Activated T-helper 2 cell treated with anti-CD3 and anti-CD28 coated beads, Interferon-gamma antibody, Interleukin-2, Interleukin-4, amounts not matched to agents 10 μg/mL and 5 μg/mL and 100 μg/mL, durations not matched to agents 14 hours and 24 hours and 36 hours (primary cell): ENCODE measurements around the gene BCL11A. TPM values are rescaled to one million over a fixed set of nuclear protein-coding genes. Genes with fewer than 3 reads are reported as not detected.

Experiments used
- DNase-seq: peaks from one replicate; pipeline ENCODE4 v3.0.0; 2021; ENCODE audit warnings: low spot score
- H3K27ac Mint-ChIP-seq: one replicate; pipeline ENCODE4 v1.8.0; 2021; ENCODE audit warnings: mixed read lengths
- H3K27me3 Mint-ChIP-seq: one replicate; pipeline ENCODE4 v1.8.0; 2021; ENCODE audit warnings: low read depth, mixed read lengths
- H3K36me3 Mint-ChIP-seq: one replicate; pipeline ENCODE4 v1.8.0; 2021; ENCODE audit warnings: low read depth, mixed read lengths
- H3K4me1 Mint-ChIP-seq: one replicate; pipeline ENCODE4 v1.8.0; 2021; ENCODE audit warnings: low read depth, mixed read lengths
- H3K4me3 Mint-ChIP-seq: one replicate; pipeline ENCODE4 v1.8.0; 2021; ENCODE audit warnings: low read depth, mild to moderate bottlenecking, moderate library complexity, mixed read lengths
- H3K9me3 Mint-ChIP-seq: one replicate; pipeline ENCODE4 v1.8.0; 2021; ENCODE audit warnings: mixed read lengths
- intact Hi-C: fragments of 100-400 bp; cut with micrococcal nuclease; formaldehyde crosslinking; loops from one replicate; pipeline ENCODE4 v1.15.1; 2023
- total RNA-seq: library from RNA; stranded (reverse); gene quantifications from 2 replicates; pipeline ENCODE4 v1.2.3, GENCODE V29; 2022

BCL11A gene
- total RNA-seq, 1 donor from 2014 or later: 0.21 TPM

- H3K27ac Mint-ChIP-seq: no peak overlapping the region
These were observed 36.6 kb downstream of the BCL11A start for GRCh38 chr2:60516826-60517225.

GRCh38 chr2:60516383-60516811, 37.1 kb downstream of the BCL11A start:
- DNase-seq: no peak
- intact Hi-C loops: no loop called here
- Mint-ChIP-seq H3K4me1 (peaks cover 9% of the 10 kb centered on the region), H3K36me3 (no peaks in the 10 kb centered on the region), H3K27me3 (peaks cover 28% of the 10 kb centered on the region), H3K4me3 (no peak overlapping the region), H3K27ac (no peak overlapping the region), H3K9me3 (no peaks in the 10 kb centered on the region)

More at GRCh38 chr2:60516826-60517225, 36.6 kb downstream of the BCL11A start:
- Mint-ChIP-seq H3K4me3 (no peak overlapping the region), H3K4me1 (peaks cover 9% of the 10 kb centered on the region), H3K9me3 (no peaks in the 10 kb centered on the region), H3K27me3 (peaks cover 29% of the 10 kb centered on the region), H3K36me3 (no peaks in the 10 kb centered on the region)
- DNase-seq: no peak
- intact Hi-C loops: no loop called here

- no peaks in the 10 kb centered on the region for H3K9me3 Mint-ChIP-seq
- peaks cover 9% of the 10 kb centered on the region for H3K4me1 Mint-ChIP-seq
- H3K4me3 Mint-ChIP-seq: no peak overlapping the region
- no peak overlapping the region for H3K27ac Mint-ChIP-seq
- intact Hi-C loops: no loop called here
- peaks cover 30% of the 10 kb centered on the region for H3K27me3 Mint-ChIP-seq
- H3K36me3 Mint-ChIP-seq: no peaks in the 10 kb centered on the region
- no peak for DNase-seq
These were observed 37.7 kb downstream of the BCL11A start for GRCh38 chr2:60515721-60516226.

GRCh38 chr2:60513996-60514395, 39.5 kb downstream of the BCL11A start:
- H3K9me3 Mint-ChIP-seq: no peaks in the 10 kb centered on the region
- peaks cover 32% of the 10 kb centered on the region for H3K27me3 Mint-ChIP-seq
- no peak for DNase-seq
- intact Hi-C loops: no loop called here
- no peak overlapping the region for H3K4me3 Mint-ChIP-seq
- no peak overlapping the region for H3K27ac Mint-ChIP-seq
- peaks cover 9% of the 10 kb centered on the region for H3K4me1 Mint-ChIP-seq
- H3K36me3 Mint-ChIP-seq: no peaks in the 10 kb centered on the region

GRCh38 chr2:60513191-60513590, 40.3 kb downstream of the BCL11A start:
- no peaks in the 10 kb centered on the region for H3K9me3 Mint-ChIP-seq
- DNase-seq: no peak
- intact Hi-C loops: no loop called here
- H3K4me3 Mint-ChIP-seq: no peak overlapping the region
- H3K36me3 Mint-ChIP-seq: no peaks in the 10 kb centered on the region
- peaks cover 28% of the 10 kb centered on the region for H3K27me3 Mint-ChIP-seq
- H3K27ac Mint-ChIP-seq: no peak overlapping the region
- H3K4me1 Mint-ChIP-seq: peaks cover 9% of the 10 kb centered on the region

GRCh38 chr2:60512641-60513040, 40.8 kb downstream of the BCL11A start:
- Mint-ChIP-seq H3K4me1 (peaks cover 9% of the 10 kb centered on the region), H3K9me3 (no peaks in the 10 kb centered on the region), H3K27me3 (peaks cover 28% of the 10 kb centered on the region), H3K36me3 (no peaks in the 10 kb centered on the region), H3K4me3 (no peak overlapping the region), H3K27ac (no peak overlapping the region)
- no peak for DNase-seq
- intact Hi-C loops: no loop called here

- H3K4me3 Mint-ChIP-seq: no peak overlapping the region
- peaks cover 27% of the 10 kb centered on the region for H3K27me3 Mint-ChIP-seq
- H3K27ac Mint-ChIP-seq: no peak overlapping the region
- peaks cover 9% of the 10 kb centered on the region for H3K4me1 Mint-ChIP-seq
- no peak for DNase-seq
- intact Hi-C loops: no loop called here
- no peaks in the 10 kb centered on the region for H3K36me3 Mint-ChIP-seq
- H3K9me3 Mint-ChIP-seq: no peaks in the 10 kb centered on the region
These were observed 41.3 kb downstream of the BCL11A start for GRCh38 chr2:60512062-60512622.

GRCh38 chr2:60510713-60511112, 42.7 kb downstream of the BCL11A start:
- no peak overlapping the region for H3K4me3 Mint-ChIP-seq
- peaks cover 19% of the 10 kb centered on the region for H3K27me3 Mint-ChIP-seq
- H3K27ac Mint-ChIP-seq: no peak overlapping the region
- no peaks in the 10 kb centered on the region for H3K36me3 Mint-ChIP-seq
- DNase-seq: no peak
- intact Hi-C loops: no loop called here
- no peaks in the 10 kb centered on the region for H3K9me3 Mint-ChIP-seq
- peaks cover 4% of the 10 kb centered on the region for H3K4me1 Mint-ChIP-seq

GRCh38 chr2:60509066-60509465, 44.4 kb downstream of the BCL11A start:
- Mint-ChIP-seq H3K27me3 (peaks cover 14% of the 10 kb centered on the region), H3K4me1 (no peaks in the 10 kb centered on the region), H3K9me3 (no peaks in the 10 kb centered on the region), H3K36me3 (no peaks in the 10 kb centered on the region), H3K27ac (no peak overlapping the region), H3K4me3 (no peak overlapping the region)
- intact Hi-C loops: no loop called here
- DNase-seq: no peak

GRCh38 chr2:60508339-60508917, 45.0 kb downstream of the BCL11A start:
- no peak overlapping the region for H3K27ac Mint-ChIP-seq
- H3K27me3 Mint-ChIP-seq: peaks cover 11% of the 10 kb centered on the region
- H3K36me3 Mint-ChIP-seq: no peaks in the 10 kb centered on the region
- intact Hi-C loops: no loop called here
- no peak for DNase-seq
- no peaks in the 10 kb centered on the region for H3K4me1 Mint-ChIP-seq
- H3K9me3 Mint-ChIP-seq: no peaks in the 10 kb centered on the region
- H3K4me3 Mint-ChIP-seq: no peak overlapping the region

- DNase-seq: no peak
- Mint-ChIP-seq H3K27ac (no peak overlapping the region), H3K36me3 (no peaks in the 10 kb centered on the region), H3K27me3 (peaks cover 7% of the 10 kb centered on the region), H3K4me3 (no peak overlapping the region), H3K4me1 (no peaks in the 10 kb centered on the region), H3K9me3 (no peaks in the 10 kb centered on the region)
- intact Hi-C loops: no loop called here
These were observed 46.1 kb downstream of the BCL11A start for GRCh38 chr2:60507211-60507965.

GRCh38 chr2:60505880-60506260, 47.6 kb downstream of the BCL11A start:
- H3K9me3 Mint-ChIP-seq: no peaks in the 10 kb centered on the region
- DNase-seq: no peak
- H3K4me3 Mint-ChIP-seq: no peak overlapping the region
- intact Hi-C loops: no loop called here
- H3K36me3 Mint-ChIP-seq: no peaks in the 10 kb centered on the region
- peaks cover 4% of the 10 kb centered on the region for H3K27me3 Mint-ChIP-seq
- H3K4me1 Mint-ChIP-seq: no peaks in the 10 kb centered on the region
- H3K27ac Mint-ChIP-seq: no peak overlapping the region

- Mint-ChIP-seq H3K27ac (no peak overlapping the region), H3K9me3 (no peaks in the 10 kb centered on the region), H3K4me3 (no peak overlapping the region), H3K27me3 (peaks cover 4% of the 10 kb centered on the region), H3K4me1 (no peaks in the 10 kb centered on the region), H3K36me3 (no peaks in the 10 kb centered on the region)
- intact Hi-C loops: no loop called here
- DNase-seq: no peak
These were observed 48.1 kb downstream of the BCL11A start for GRCh38 chr2:60505240-60505879.
